Measurements from ENCODE around the gene MARVELD3. TPM values are rescaled to one million over a fixed set of nuclear protein-coding genes. Genes with fewer than 3 reads are reported as not detected.

MARVELD3 gene
- total and polyA plus RNA-seq, 2 of the 8 experiments (the other 6 are each of a cell fraction or from before 2014, with no cell fraction given) = 18.0 to 34.8 TPM

- DNase-seq (ENCODE audit: low read depth in 1 of 2, low spot score in 2 of 2) (no peak), FAIRE-seq (no peak)
- H3K18ac ChIP-seq (ENCODE audit: extremely low read depth, low read length) = no peak overlapping the region
- H2BK20ac ChIP-seq (ENCODE audit: low read length) = no peak overlapping the region
- H3K4ac ChIP-seq (replicated peaks; ENCODE audit: insufficient read length, low read depth, low read length) = no peak overlapping the region
- peaks cover 0 to 1% of the 10 kb centered on the region in 2 experiments for H4K20me1 ChIP-seq (replicated peaks in 1 of 2; ENCODE audit: control insufficient read depth in 1 of 2, insufficient read depth in 2 of 2, low read length in 2 of 2)
- H3K4me2 ChIP-seq (ENCODE audit: insufficient read depth in 1 of 2, low read depth in 2 of 2, low read length in 2 of 2) = 0 out of 4 replicates have a peak overlapping the region, but pooled peaks of 1 of the 2 experiments have one; percentile 3
- H3K79me1 ChIP-seq (ENCODE audit: low read depth, low read length) = no peaks in the 10 kb centered on the region
- POLR2A ChIA-PET (ENCODE audit: partially characterized antibody) = interaction anchor here (1.0 to 2.5 kb wide), 5 partner anchors 13 to 148 kb away, joined by 3 to 11 read pairs (median 5); partner anchors contain the start of genes MARVELD3 and ZNF23
- H3K27me3 ChIP-seq (replicated peaks in 1 of 4; ENCODE audit: control insufficient read depth in 3 of 4, extremely low read depth in 1 of 4, insufficient read depth in 3 of 4, low read length in 3 of 4) = no peaks in the 10 kb centered on the region
- no peak overlapping the region for H2BK15ac ChIP-seq (ENCODE audit: low read length)
- H3K79me2 ChIP-seq (ENCODE audit: control insufficient read depth in 1 of 2, insufficient read depth in 2 of 2, low read length in 2 of 2) = no peaks in the 10 kb centered on the region
- no peak overlapping the region for H4K91ac ChIP-seq (replicated peaks; ENCODE audit: insufficient read length, low read length)
- no peak overlapping the region for H3K56ac ChIP-seq (replicated peaks; ENCODE audit: insufficient read length, low read depth, low read length)
- peak overlapping the region in 1 of 4 experiments; percentile 38; a peak in 1 of 8 replicates for H3K4me3 ChIP-seq (ENCODE audit: extremely low read depth in 1 of 4, insufficient read depth in 2 of 4, low read depth in 3 of 4, low read length in 4 of 4)
- H3K9ac ChIP-seq (replicated peaks in 1 of 4; ENCODE audit: extremely low read depth in 1 of 4, low read depth in 3 of 4, low read length in 3 of 4) = no peak overlapping the region
- no peak overlapping the region for H2BK12ac ChIP-seq (ENCODE audit: low read depth, low read length)
- H2AK5ac ChIP-seq (ENCODE audit: low read depth, low read length) = no peak overlapping the region
- peaks cover 0 to 2% (median 0%) of the 10 kb centered on the region in 4 experiments; a peak in 1 of 7 replicates for H3K4me1 ChIP-seq (replicated peaks in 1 of 4; ENCODE audit: control insufficient read depth in 3 of 4, insufficient read depth in 4 of 4, low read length in 3 of 4)
- WGBS, 2 experiments (ENCODE audit: extremely low coverage in 1 of 2, insufficient coverage in 1 of 2, insufficient read length in 1 of 2, insufficient replicate concordance in 2 of 2, low coverage in 1 of 2, low lambda C conversion rate in 2 of 2, missing lambda C conversion rate in 1 of 2) = 86% methylated on average over 4 of the region's 4 CpGs; no CpG with 5 or more reads in 1 of the 2 experiments
- CTCF ChIA-PET (ENCODE audit: partially characterized antibody) = interaction anchor here (0.6 to 6.6 kb wide), 50 partner anchors 8 to 330 kb away, joined by 3 to 140 read pairs (median 6); partner anchors contain the start of genes CHST4 and TAT
- H3K23me2 ChIP-seq (ENCODE audit: low read depth, low read length) = no peaks in the 10 kb centered on the region
- no peak overlapping the region for H3K27ac ChIP-seq (ENCODE audit: low read depth, low read length)
- TF ChIP-seq SIRT6 (IDR thresholded peaks at IDR 0.05; ENCODE audit: low read length) (no peak), TCF12 (IDR thresholded peaks at IDR 0.05; ENCODE audit: low read depth, low read length) (no peak), MAX (IDR thresholded peaks at IDR 0.05) (no peak), HDAC6 (IDR thresholded peaks at IDR 0.05; ENCODE audit: low read depth, low read length) (no peak)
- H3K36me3 ChIP-seq (ENCODE audit: control insufficient read depth in 2 of 4, insufficient read depth in 4 of 4, low read length in 3 of 4) = no peaks in the 10 kb centered on the region
- no peak overlapping the region for H2BK5ac ChIP-seq (ENCODE audit: low read depth, low read length)
- H2BK120ac ChIP-seq (replicated peaks; ENCODE audit: low read depth, low read length) = no peak overlapping the region
- no peak overlapping the region for H3K23ac ChIP-seq (ENCODE audit: insufficient read length)
- no peak overlapping the region for H3K14ac ChIP-seq (ENCODE audit: insufficient read length)
- H2AFZ ChIP-seq (ENCODE audit: low read length) = no peak overlapping the region
- H4K8ac ChIP-seq (ENCODE audit: extremely low read depth, insufficient read depth, low read length) = no peak overlapping the region
- H3K9me3 ChIP-seq (ENCODE audit: insufficient read depth in 2 of 2, low read depth in 1 of 2, low read length in 1 of 2) = no peaks in the 10 kb centered on the region
- H4K5ac ChIP-seq (ENCODE audit: insufficient read length, low read depth, low read length) = no peak overlapping the region
These were observed 15.5 kb upstream of the MARVELD3 start for GRCh38 chr16:71610447-71610846.

Measured in H1 (cell line).